ENCODE measurements around the gene CYBA. TPM values are rescaled to one million over a fixed set of nuclear protein-coding genes. Genes with fewer than 3 reads are reported as not detected.
A peak's percentile ranks its signal among the peaks of the same experiment; 100 is the strongest.

CYBA gene
- total RNA-seq, 1 donor = 250 TPM

DNA sequence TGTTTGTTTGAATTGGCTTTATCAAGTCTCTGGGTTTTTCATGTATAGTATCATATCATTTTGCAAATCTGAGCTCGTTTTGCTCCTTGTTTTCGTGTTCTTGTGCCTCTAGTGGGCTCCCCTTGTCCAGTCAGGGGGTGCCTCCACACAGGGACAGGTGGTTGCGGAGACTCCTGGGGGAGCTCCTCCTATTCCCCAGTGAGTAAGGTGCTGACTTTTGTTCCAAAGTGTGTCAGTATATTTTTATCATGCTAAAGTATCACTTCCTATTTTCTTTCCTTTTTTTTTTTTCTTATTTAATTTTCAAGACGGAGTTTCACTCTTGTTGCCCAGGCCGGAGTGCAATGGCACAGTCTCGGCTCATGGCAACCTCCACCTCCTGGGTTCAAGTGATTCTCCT, 42.8 kb downstream of the CYBA start:
- TF ChIP-seq, protein P1, sequence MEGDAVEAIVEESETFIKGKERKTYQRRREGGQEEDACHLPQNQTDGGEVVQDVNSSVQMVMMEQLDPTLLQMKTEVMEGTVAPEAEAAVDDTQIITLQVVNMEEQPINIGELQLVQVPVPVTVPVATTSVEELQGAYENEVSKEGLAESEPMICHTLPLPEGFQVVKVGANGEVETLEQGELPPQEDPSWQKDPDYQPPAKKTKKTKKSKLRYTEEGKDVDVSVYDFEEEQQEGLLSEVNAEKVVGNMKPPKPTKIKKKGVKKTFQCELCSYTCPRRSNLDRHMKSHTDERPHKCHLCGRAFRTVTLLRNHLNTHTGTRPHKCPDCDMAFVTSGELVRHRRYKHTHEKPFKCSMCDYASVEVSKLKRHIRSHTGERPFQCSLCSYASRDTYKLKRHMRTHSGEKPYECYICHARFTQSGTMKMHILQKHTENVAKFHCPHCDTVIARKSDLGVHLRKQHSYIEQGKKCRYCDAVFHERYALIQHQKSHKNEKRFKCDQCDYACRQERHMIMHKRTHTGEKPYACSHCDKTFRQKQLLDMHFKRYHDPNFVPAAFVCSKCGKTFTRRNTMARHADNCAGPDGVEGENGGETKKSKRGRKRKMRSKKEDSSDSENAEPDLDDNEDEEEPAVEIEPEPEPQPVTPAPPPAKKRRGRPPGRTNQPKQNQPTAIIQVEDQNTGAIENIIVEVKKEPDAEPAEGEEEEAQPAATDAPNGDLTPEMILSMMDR (IDR thresholded peaks at IDR 0.05; ENCODE audit: extremely low read depth, low read depth, low read length) = no peak
- Histone ChIP-seq H3K27ac (ENCODE audit: low read depth, low read length) (no peak overlapping the region), H2AFZ (ENCODE audit: low read length) (no peak overlapping the region), H3K36me3 (ENCODE audit: insufficient read depth, low read length) (peaks cover 36% of the 10 kb centered on the region), H3K27me3 (ENCODE audit: insufficient read depth, low read length) (no peaks in the 10 kb centered on the region), H3K79me2 (ENCODE audit: insufficient read depth, low read length) (peaks cover 13% of the 10 kb centered on the region), H3K9me3 (ENCODE audit: low read depth, low read length) (no peaks in the 10 kb centered on the region), H4K20me1 (ENCODE audit: insufficient read depth, low read length) (peaks cover 3% of the 10 kb centered on the region), H3K4me3 (ENCODE audit: insufficient read depth, low read length) (no peak overlapping the region), H3K4me1 (ENCODE audit: insufficient read depth, low read length) (no peaks in the 10 kb centered on the region), H3K4me2 (ENCODE audit: insufficient read depth, low read length) (no peak overlapping the region)
- DNase-seq (ENCODE audit: insufficient read length, low spot score, missing footprints) = no peak

DNA sequence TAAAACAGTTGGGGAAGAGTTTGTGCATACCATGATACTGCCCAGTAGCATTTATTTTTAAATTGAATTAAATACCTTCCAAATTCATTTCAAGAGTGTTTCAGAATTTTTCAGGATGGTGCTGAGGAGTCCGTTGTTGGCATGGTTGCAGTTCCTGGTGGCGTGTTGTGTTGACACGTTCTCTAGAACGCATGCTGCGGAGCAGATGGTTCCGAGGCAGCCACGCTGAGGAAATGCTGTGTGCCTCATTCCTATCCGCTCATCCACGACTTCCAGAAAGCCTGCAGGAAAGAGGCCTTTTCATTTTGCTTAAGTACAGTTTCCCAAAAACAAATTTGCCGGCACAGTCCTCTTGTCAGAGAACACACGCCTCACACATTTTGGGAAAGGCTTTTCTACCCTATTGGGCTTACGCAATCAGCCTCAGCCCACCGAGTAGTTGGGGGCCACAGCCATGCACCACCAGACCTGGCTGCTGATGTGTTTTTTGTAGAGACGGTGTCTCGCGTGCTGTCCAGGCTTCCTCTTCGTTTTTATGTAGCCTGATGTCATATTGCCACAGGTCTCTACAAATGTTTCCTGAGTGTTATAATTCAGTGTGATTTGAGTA, 44.6 kb downstream of the CYBA start:
- Histone ChIP-seq H3K4me2 (ENCODE audit: insufficient read depth, low read length) (no peak overlapping the region), H3K79me2 (ENCODE audit: insufficient read depth, low read length) (peaks cover 19% of the 10 kb centered on the region), H3K9me3 (ENCODE audit: low read depth, low read length) (no peaks in the 10 kb centered on the region), H3K4me1 (ENCODE audit: insufficient read depth, low read length) (no peaks in the 10 kb centered on the region), H4K20me1 (ENCODE audit: insufficient read depth, low read length) (peaks cover 7% of the 10 kb centered on the region), H3K27ac (ENCODE audit: low read depth, low read length) (no peak overlapping the region), H3K27me3 (ENCODE audit: insufficient read depth, low read length) (no peaks in the 10 kb centered on the region), H3K4me3 (ENCODE audit: insufficient read depth, low read length) (no peak overlapping the region), H3K36me3 (ENCODE audit: insufficient read depth, low read length) (peaks cover 45% of the 10 kb centered on the region), H2AFZ (ENCODE audit: low read length) (no peak overlapping the region)
- peak; percentile 54 for DNase-seq (ENCODE audit: insufficient read length, low spot score, missing footprints)
- TF ChIP-seq, protein P1 (IDR thresholded peaks at IDR 0.05; ENCODE audit: extremely low read depth, low read depth, low read length) = no peak

DNA sequence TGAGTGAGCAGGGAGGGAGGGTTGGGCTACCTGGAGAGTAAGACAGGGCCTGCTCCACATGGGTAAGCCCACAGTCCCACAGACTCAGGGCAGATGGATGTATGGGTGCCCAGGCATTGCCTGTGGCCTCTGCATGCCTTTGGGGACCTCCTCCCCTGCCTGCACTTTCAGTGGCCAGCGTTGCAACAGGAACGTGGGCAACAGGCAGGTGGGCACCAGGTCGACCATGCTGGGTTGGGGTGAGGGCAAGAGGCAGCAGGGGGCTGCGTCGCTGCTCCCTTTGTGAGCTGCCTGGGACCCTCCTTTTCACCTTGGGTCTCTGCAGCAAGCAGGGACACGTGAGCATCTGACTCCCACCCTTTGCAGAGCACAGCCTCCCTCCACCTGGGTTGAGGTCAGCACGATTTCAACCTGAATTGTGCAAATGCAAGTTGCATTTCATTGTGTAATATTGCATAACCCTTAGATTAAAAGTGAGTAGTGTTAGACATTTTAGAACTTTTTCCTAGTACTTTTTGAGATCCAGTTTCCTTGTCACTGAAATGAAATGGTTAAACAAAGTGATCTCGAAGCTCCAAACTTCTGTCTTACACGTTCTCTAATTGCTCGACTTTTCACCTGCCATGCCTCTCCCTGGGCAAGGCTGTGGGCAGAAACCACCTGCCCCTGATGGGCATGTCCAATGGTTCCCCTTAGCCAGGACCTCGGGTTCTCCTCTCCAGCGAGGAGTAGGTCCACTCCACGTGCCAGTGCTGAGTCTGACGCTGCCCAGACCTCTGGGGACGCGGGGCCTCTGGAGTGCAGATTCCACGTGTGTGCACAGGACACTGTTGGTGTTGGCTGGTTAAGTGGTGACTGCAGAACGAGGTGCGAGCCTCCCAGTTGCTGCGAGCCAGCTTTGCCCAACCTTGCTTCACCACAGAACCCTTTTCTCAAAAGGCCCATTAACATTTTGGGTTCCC, 45.4 kb downstream of the CYBA start:
- no peak overlapping the region for H3K27ac ChIP-seq (ENCODE audit: low read depth, low read length)
- peaks cover 49% of the 10 kb centered on the region for H3K36me3 ChIP-seq (ENCODE audit: insufficient read depth, low read length)
- H3K9me3 ChIP-seq (ENCODE audit: low read depth, low read length) = no peaks in the 10 kb centered on the region
- H3K79me2 ChIP-seq (ENCODE audit: insufficient read depth, low read length) = peaks cover 17% of the 10 kb centered on the region
- H4K20me1 ChIP-seq (ENCODE audit: insufficient read depth, low read length) = peaks cover 13% of the 10 kb centered on the region
- H2AFZ ChIP-seq (ENCODE audit: low read length) = no peak overlapping the region
- H3K4me1 ChIP-seq (ENCODE audit: insufficient read depth, low read length) = no peaks in the 10 kb centered on the region
- TF ChIP-seq, protein P1 (IDR thresholded peaks at IDR 0.05; ENCODE audit: extremely low read depth, low read depth, low read length) = no peak
- H3K27me3 ChIP-seq (ENCODE audit: insufficient read depth, low read length) = no peaks in the 10 kb centered on the region
- no peak overlapping the region for H3K4me2 ChIP-seq (ENCODE audit: insufficient read depth, low read length)
- DNase-seq (ENCODE audit: insufficient read length, low spot score, missing footprints) = no peak
- no peak overlapping the region for H3K4me3 ChIP-seq (ENCODE audit: insufficient read depth, low read length)

DNA sequence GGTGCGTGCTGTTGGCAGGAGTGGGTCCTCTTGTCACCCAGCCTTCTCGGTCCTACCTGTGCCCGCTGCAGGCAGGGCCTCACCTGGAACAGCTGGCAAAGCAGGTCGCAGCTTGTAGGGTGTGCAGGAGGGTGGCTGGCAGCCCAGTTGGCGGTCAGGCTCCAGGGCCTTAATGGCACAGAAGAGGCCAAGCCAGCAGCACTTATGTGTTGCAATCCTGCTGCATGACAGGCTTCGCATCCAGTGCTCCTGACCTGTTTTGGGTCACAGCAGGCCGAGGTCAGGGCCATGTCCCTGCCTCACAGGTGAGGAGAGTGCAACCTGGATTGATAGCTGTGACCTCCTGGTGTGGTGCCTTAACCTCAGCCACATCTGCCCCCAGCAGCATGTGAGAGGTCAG, 48.8 kb downstream of the CYBA start:
- Histone ChIP-seq H4K20me1 (ENCODE audit: insufficient read depth, low read length) (peaks cover 13% of the 10 kb centered on the region), H2AFZ (ENCODE audit: low read length) (no peak overlapping the region), H3K4me1 (ENCODE audit: insufficient read depth, low read length) (no peaks in the 10 kb centered on the region), H3K36me3 (ENCODE audit: insufficient read depth, low read length) (peaks cover 61% of the 10 kb centered on the region), H3K27ac (ENCODE audit: low read depth, low read length) (no peak overlapping the region), H3K4me3 (ENCODE audit: insufficient read depth, low read length) (no peak overlapping the region), H3K79me2 (ENCODE audit: insufficient read depth, low read length) (peaks cover 19% of the 10 kb centered on the region), H3K9me3 (ENCODE audit: low read depth, low read length) (no peaks in the 10 kb centered on the region), H3K27me3 (ENCODE audit: insufficient read depth, low read length) (no peaks in the 10 kb centered on the region), H3K4me2 (ENCODE audit: insufficient read depth, low read length) (no peak overlapping the region)
- no peak for DNase-seq (ENCODE audit: insufficient read length, low spot score, missing footprints)
- TF ChIP-seq, protein P1 (IDR thresholded peaks at IDR 0.05; ENCODE audit: extremely low read depth, low read depth, low read length) = no peak

Data from osteoblast (primary cell).